Measurements from ENCODE around the gene COPE.

Gene COPE

GRCh38 chr19:18867751-18868150, 51.4 kb downstream of the COPE start:
- no peak for DNase-seq (ENCODE audit: low read depth in 2 of 2)

- no peak for DNase-seq (ENCODE audit: low read depth in 2 of 2)
Observed at GRCh38 chr19:18867199-18867598, 52.0 kb downstream of the COPE start.

DNA sequence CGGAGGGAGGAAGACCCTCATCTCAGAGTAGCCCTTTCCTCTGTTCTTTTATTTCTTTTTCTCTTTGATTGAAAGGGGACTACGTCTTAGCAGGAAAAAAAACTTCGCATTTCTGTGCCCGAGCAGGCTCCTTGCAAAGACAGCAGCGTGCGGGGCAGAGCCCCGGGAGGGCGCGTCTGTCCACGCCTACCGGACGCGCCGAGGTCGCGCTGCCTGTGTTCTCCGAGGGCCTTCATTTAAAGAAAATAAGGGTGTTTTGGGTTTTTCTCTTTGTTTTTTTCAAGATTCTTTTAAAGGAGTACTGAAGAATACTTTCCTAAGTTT, 52.4 kb downstream of the COPE start:
- DNase-seq (ENCODE audit: low read depth in 2 of 2) = no peak

DNA sequence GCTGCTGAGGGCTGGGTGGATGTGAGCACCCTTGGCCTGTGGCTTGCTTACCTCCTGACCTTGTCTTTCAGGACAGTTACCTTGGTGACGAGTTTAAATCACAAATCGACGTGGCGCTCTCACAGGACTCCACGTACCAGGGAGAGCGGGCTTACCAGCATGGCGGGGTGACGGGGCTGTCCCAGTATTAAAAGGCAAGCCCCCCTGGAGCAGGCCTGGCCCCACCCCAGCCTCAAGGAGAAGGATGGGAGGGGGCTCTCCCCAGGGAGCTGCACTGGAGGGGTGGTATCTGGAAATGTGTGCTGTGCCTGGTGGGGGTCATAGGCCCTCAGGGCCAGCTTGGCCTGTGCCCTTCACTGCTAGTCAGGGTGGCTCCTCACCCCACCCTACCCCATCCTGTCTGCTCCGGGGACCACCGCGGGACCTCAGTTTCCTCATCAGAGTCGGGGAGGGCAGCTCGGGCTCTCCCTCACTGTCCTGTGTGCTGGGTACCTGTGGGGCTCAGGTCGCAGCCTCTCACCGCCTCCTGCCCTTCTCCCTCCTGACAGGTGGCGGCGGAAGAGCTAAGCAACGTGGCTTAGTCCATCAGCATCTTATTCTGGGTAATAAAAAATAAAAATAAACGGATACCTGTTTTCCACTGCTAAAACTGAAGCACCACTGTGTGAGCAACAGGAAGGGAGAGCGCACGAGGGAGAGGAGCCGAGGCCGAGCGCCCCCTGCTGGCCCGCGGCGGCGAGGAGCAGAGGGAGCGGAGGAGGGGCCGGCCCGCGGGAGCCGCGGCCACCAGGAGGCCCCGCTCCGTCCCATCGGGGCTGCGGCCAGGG, 53.0 kb downstream of the COPE start:
- DNase-seq (ENCODE audit: low read depth in 2 of 2) = peak in 1 of 2 donors; percentile 20

GRCh38 chr19:18865106-18865972, 53.8 kb downstream of the COPE start:
- no peak for DNase-seq (ENCODE audit: low read depth in 2 of 2)

GRCh38 chr19:18863843-18864362, 55.3 kb downstream of the COPE start:
- DNase-seq (ENCODE audit: low read depth in 2 of 2) = no peak

DNA sequence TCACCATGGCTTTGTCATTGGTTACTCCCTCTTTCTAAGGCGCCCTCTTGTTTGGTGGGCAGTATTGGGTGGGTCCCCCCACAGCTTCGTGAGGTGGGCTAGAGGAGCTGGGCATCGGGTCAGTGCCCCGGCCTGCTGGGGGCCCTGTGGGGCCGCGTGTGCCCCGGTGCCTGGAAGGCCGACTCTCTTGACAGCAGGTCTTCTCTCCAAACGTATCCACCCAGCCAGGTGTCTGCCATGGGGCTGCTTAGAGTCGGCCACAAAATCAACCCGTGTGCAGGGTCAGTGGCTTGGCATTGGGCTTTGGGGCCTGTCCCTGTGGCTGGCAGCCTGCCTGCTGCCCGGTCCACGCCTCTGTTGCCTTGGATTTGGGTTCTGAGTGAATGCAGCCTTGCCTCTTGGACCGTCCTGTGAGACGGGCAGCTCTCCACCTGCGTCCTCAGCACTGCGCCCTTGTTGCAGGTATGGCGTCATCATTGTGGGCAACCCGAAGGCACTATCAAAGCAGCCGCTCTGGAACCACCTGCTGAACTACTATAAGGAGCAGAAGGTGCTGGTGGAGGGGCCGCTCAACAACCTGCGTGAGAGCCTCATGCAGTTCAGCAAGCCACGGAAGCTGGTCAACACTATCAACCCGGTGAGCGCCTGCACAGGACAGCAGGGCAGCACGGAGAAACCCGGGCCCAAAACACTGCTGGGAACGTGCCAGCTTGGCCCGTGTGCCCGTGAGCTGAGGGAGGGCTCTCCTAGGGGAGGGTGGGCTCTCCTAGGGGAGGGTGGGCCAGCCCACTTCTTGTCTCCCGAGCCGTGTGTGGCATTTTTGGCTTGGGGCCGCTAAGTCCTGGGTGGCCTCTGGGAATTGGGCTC, 56.0 kb downstream of the COPE start:
- no peak for DNase-seq (ENCODE audit: low read depth in 2 of 2)

DNA sequence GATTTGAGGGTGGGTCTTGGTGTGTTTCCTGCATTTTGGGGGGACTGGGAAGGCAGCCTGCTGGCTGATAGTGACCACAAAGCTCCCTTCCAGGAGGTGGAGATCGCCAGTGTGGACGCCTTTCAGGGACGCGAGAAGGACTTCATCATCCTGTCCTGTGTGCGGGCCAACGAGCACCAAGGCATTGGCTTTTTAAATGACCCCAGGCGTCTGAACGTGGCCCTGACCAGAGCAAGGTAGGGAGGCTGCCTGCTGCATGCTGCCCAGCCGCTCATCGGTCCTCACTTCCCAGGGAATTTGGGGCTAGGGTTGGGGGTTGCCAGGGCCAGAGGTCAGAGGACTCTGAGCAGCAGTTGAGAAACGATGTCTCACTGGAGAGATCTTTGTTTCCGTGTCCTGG, 57.3 kb downstream of the COPE start:
- DNase-seq (ENCODE audit: low read depth in 2 of 2) = no peak

- no peak for DNase-seq (ENCODE audit: low read depth in 2 of 2)
Observed at GRCh38 chr19:18861235-18861634, 58.0 kb downstream of the COPE start.

- DNase-seq (ENCODE audit: low read depth in 2 of 2) = no peak
Observed at GRCh38 chr19:18860725-18861124, 58.5 kb downstream of the COPE start.

DNA sequence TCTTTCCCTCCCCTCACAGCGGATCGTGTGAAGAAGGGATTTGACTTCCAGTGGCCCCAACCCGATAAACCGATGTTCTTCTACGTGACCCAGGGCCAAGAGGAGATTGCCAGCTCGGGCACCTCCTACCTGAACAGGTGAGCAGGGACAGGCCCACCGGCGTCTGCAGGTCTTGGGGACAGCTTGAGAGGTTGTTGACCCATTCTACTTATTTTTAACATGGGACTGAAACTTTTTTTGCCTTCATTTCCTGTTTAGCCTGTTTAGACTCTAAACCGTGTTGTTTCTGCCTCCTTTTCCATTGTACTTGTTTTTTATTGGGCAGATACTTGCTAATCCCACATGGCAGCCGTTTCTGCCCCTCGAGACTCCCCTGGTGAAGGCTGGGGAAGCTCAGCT, 58.9 kb downstream of the COPE start:
- no peak for DNase-seq (ENCODE audit: low read depth in 2 of 2)

DNA sequence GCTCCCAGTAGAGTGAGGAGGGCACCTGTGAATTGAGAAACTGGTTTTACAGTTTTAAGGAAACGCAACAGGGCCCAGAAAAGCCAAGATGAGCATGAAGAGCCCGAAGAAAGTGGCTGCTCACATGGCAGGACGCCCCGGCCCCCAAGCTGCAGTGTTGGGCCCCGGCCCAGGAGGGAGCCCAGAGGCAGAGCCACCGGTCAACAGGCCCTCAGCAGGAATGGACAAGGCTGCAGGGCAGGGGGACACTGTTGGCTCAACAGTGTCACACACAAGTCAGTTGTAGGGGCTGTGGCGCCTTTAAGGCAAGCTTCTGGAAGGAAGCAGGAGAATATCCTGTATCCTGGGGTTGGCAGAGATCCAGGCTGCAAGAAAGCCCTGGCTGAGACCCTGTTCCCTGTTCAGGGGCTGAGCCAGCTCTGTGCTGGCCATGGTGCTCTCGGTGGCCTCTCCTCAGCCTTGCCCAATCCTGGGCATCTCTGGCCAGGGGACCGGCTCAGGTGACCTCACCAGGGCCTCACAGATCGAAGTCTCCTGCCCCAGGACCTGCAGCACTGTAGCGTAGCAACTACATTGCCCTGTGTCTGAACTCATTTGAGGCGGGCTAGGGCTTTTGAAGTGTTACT, 59.4 kb downstream of the COPE start:
- DNase-seq (ENCODE audit: low read depth in 2 of 2) = no peak

DNA sequence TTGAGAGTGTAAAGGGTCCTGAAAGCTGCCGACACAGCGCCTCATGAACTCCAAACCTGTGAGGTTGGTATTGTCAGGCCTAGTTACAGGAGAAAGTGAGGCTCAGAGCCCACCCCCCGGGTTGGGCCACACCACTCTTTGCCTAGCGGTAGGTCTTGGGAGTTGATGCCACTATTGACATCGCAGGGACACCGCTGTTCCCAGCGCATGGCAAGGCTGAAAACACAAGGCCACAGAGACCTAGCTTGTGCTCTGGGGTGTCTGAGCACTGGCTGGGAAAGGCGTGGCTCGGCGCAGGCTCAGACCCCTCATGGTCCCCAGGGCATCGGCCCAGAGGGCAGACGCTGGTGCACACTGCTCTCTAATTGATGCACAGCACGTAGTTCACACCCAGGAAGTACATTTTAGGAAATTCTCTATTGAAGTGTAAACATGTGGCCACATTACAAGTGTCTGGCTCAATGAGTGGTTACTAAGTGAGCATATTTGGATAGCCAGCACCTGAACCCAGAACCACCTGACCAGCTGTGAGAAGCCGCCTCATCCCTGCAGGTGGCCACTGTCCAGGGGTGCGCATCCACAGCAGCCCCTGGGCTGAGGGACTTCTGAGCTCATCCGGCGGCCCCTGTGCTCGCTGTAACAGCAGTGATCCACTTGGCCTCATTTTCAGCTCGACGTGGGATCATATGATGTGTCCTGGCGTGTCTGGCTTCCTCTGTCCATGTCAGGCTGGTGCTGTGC, 60.1 kb downstream of the COPE start:
- no peak for DNase-seq (ENCODE audit: low read depth in 2 of 2)

DNA sequence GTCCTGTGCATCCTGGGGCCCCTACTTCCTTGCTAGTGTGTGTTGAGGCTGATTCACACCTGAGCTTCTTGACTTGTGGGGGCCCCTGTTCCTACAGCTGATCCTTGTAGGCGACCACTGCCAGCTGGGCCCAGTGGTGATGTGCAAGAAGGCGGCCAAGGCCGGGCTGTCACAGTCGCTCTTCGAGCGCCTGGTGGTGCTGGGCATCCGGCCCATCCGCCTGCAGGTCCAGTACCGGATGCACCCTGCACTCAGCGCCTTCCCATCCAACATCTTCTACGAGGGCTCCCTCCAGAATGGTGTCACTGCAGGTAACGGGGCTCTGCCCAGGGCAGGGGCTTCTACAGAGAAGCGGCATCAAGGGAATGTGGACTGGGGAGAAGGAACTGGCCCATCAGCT, 62.0 kb downstream of the COPE start:
- no peak for DNase-seq (ENCODE audit: low read depth in 2 of 2)

DNA sequence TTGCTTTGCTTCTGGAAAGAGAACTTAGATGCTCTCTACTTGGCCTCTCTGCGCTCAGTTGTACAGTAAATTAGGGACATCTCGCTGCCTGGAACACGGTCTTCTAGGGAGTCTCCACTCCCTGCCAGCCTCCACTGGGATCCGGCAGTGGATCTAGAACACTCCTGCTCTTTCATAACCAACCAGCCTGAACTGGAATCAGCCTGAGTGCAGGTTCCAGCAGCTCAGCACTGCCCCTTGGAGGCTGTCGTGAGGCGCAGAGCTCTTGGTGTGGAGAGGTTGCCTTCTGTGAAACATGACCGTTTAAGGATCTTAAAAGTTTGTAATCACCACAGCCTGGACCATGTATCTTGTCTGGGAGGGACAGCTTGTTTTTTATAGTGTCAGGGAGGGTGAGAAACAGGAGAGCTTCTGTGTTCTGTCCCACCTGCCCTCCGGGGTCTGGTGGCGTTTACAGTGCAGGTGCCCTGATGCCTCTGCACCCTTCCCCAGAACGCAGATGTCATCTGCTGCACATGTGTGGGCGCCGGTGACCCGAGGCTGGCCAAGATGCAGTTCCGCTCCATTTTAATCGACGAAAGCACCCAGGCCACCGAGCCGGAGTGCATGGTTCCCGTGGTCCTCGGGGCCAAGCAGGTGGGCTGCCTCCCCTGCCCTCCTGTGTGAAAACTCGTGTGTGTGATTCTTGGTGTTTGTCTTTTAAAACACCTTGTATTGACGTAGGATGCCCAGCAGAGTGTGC, 62.6 kb downstream of the COPE start:
- no peak for DNase-seq (ENCODE audit: low read depth in 2 of 2)

GRCh38 chr19:18855647-18856384, 63.4 kb downstream of the COPE start:
- DNase-seq (ENCODE audit: low read depth in 2 of 2) = no peak

GRCh38 chr19:18854982-18855381, 64.2 kb downstream of the COPE start:
- DNase-seq (ENCODE audit: low read depth in 2 of 2) = no peak

- no peak for DNase-seq (ENCODE audit: low read depth in 2 of 2)
Observed at GRCh38 chr19:18853755-18854427, 65.3 kb downstream of the COPE start.

- no peak for DNase-seq (ENCODE audit: low read depth in 2 of 2)
Observed at GRCh38 chr19:18852648-18853047, 66.5 kb downstream of the COPE start.

All from activated CD8-positive, alpha-beta memory T cell treated with anti-CD3 and anti-CD28 coated beads for 4 hours (primary cell).